Endothelial cell of umbilical vein (primary cell): ENCODE measurements around the gene SLC39A8. TPM values are rescaled to one million over a fixed set of nuclear protein-coding genes. Genes with fewer than 3 reads are reported as not detected.

Source experiments
- BruUV-seq: library from RNA; stranded (reverse); fragments of 400-500 nt; replicated peaks from 2 replicates; lab custom pipeline; 2021; lab: Mats Ljungman, UMichigan
- CTCF ChIA-PET: fragments of 300-600, 350-600 bp; sonication (Branson Sonifier 250); formaldehyde crosslinking; loops from one replicate; lab custom pipeline; 2021; ENCODE audit warnings: antibody characterized with exemption, inconsistent platforms; lab: Charles Lee
- POLR2A ChIA-PET: fragments of 300-600, 350-600 bp; sonication (Branson Sonifier 250); formaldehyde crosslinking; loops from one replicate; lab custom pipeline; 2021; ENCODE audit warnings: antibody characterized with exemption, inconsistent platforms; lab: Charles Lee
- DNase-seq: peaks from one replicate; pipeline ENCODE4 v3.0.0-alpha.2; 2011; ENCODE audit warnings: low read depth, low spot score
- FAIRE-seq: peaks from 2 replicates; lab custom pipeline; 2011; peaks lifted over from hg19 to GRCh38; lab: Jason Lieb, UNC
- H2AFZ ChIP-seq: 2 replicates; pipeline ENCODE4 v1.6.0; 2012; ENCODE audit warnings: low read depth, low read length, control low read depth, inconsistent platforms
- H3K27ac ChIP-seq: 2 replicates; pipeline ENCODE4 v1.5.1; 2011; ENCODE audit warnings: low read depth, mild to moderate bottlenecking, control low read depth, low read length, moderate library complexity; ENCODE audit not compliant: insufficient read depth
- H3K27me3 ChIP-seq, 2 experiments: 2 replicates each; pipeline versions ENCODE4 v1.6.0 to v1.6.1; 2011; ENCODE audit warnings: low read length in 2 of 2, mixed read lengths in 1 of 2; ENCODE audit not compliant: control insufficient read depth in 2 of 2, insufficient read depth in 2 of 2
- H3K36me3 ChIP-seq, 2 experiments: 2 replicates in 1 of 2; 3 replicates in 1 of 2; pipeline ENCODE4 v1.5.1; 2011; ENCODE audit warnings: low read length in 2 of 2, mild to moderate bottlenecking in 1 of 2, moderate library complexity in 1 of 2; ENCODE audit not compliant: control insufficient read depth in 2 of 2, insufficient read depth in 2 of 2; ENCODE audit errors: extremely low read depth in 1 of 2
- H3K4me1 ChIP-seq: 3 replicates; pipeline ENCODE4 v1.5.1; 2011; ENCODE audit warnings: mild to moderate bottlenecking, low read length; ENCODE audit not compliant: control insufficient read depth, insufficient read depth; ENCODE audit errors: extremely low read depth
- H3K4me2 ChIP-seq: 2 replicates; pipeline ENCODE4 v1.6.1; 2011; ENCODE audit warnings: low read length, control low read depth, mixed read lengths; ENCODE audit not compliant: insufficient read depth
- H3K4me3 ChIP-seq, 3 experiments: fragments of 200-600 bp in 1 of 3; sonication (generic), shearing (Covaris generic) in 1 of 3; replicated peaks in 1 of 3; 2 replicates each; pipeline ENCODE4 v1.5.1; 2011 to 2016; ENCODE audit warnings: control low read depth in 3 of 3, low read length in 3 of 3, mild to moderate bottlenecking in 2 of 3, inconsistent platforms in 1 of 3, low read depth in 1 of 3, moderate library complexity in 1 of 3; ENCODE audit not compliant: insufficient read depth in 1 of 3
- H3K79me2 ChIP-seq: 2 replicates; pipeline ENCODE4 v1.6.0; 2012; ENCODE audit warnings: low read length, inconsistent platforms; ENCODE audit not compliant: control insufficient read depth, insufficient read depth
- H3K9ac ChIP-seq: replicated peaks from 2 replicates; pipeline ENCODE3; 2011; ENCODE audit warnings: low read length, control low read depth; ENCODE audit not compliant: insufficient read depth; ENCODE audit errors: extremely low read depth
- H3K9me1 ChIP-seq: replicated peaks from 3 replicates; pipeline ENCODE4 v1.6.0; 2011; ENCODE audit warnings: mild to moderate bottlenecking, low read length; ENCODE audit not compliant: control insufficient read depth, insufficient read depth; ENCODE audit errors: extremely low read depth
- H3K9me3 ChIP-seq: replicated peaks from 2 replicates; pipeline ENCODE4 v1.5.1; 2012; ENCODE audit warnings: low read length, inconsistent platforms; ENCODE audit not compliant: control insufficient read depth, insufficient read depth
- H4K20me1 ChIP-seq: replicated peaks from 2 replicates; pipeline ENCODE3; 2011; ENCODE audit warnings: mild to moderate bottlenecking, low read length; ENCODE audit not compliant: control insufficient read depth, insufficient read depth; ENCODE audit errors: extremely low read depth
- CTCF ChIP-seq, 2 donors: IDR thresholded peaks; 1 replicate in 1 of 2; 2 replicates in 1 of 2; pipeline ENCODE4 v1.5.1; 2011; ENCODE audit warnings: low read length in 2 of 2, mild to moderate bottlenecking in 2 of 2, moderate library complexity in 2 of 2, control low read depth in 1 of 2, inconsistent platforms in 1 of 2, low read depth in 1 of 2; ENCODE audit not compliant: insufficient read depth in 1 of 2; ENCODE audit errors: extremely low read depth in 1 of 2
- EZH2 ChIP-seq: IDR thresholded peaks from 2 replicates; pipeline ENCODE4 v1.6.1; 2012; ENCODE audit warnings: borderline replicate concordance, low read depth, mild to moderate bottlenecking, moderate library complexity, low read length, inconsistent platforms; ENCODE audit not compliant: severe bottlenecking
- FOS ChIP-seq: IDR thresholded peaks from 2 replicates; pipeline ENCODE4 v1.6.1; 2011; ENCODE audit warnings: mild to moderate bottlenecking, low read length, moderate library complexity, borderline replicate concordance; ENCODE audit not compliant: insufficient read depth
- GATA2 ChIP-seq: IDR thresholded peaks from 2 replicates; pipeline ENCODE4 v1.7.0; 2011; ENCODE audit warnings: low read depth, mild to moderate bottlenecking, moderate library complexity, mixed read lengths, low read length; ENCODE audit not compliant: insufficient read length, insufficient read depth
- JUN ChIP-seq: IDR thresholded peaks from 2 replicates; pipeline ENCODE4 v1.6.1; 2011; ENCODE audit warnings: borderline replicate concordance, low read depth; ENCODE audit not compliant: insufficient read length, insufficient read depth
- MAX ChIP-seq: IDR thresholded peaks from 2 replicates; pipeline ENCODE4 v1.6.1; 2011; ENCODE audit not compliant: insufficient read depth, insufficient read length
- MYC ChIP-seq: IDR thresholded peaks from one replicate; pipeline ENCODE4 v1.6.1; 2011; ENCODE audit warnings: mild to moderate bottlenecking, low read depth, low read length
- POLR2A ChIP-seq: IDR thresholded peaks from 2 replicates; pipeline ENCODE4 v1.6.1; 2012; ENCODE audit warnings: low read depth, mild to moderate bottlenecking, control low read depth, low read length
- POLR2AphosphoS5 ChIP-seq: IDR thresholded peaks from 2 replicates; pipeline ENCODE4 v1.6.1; 2012; ENCODE audit warnings: low read depth, mild to moderate bottlenecking, control low read depth, low read length, moderate library complexity; ENCODE audit not compliant: insufficient read depth
- dilution Hi-C: fragments of 300-500 bp; cut with MboI; formaldehyde crosslinking; loops from one replicate; pipeline ENCODE4 v1.15.0; 2019; ENCODE audit warnings: low sequenced_read_pairs; ENCODE audit not compliant: extremely low pct_ligation_motif_present
- intact Hi-C: fragments of 100-400 bp; cut with micrococcal nuclease; formaldehyde crosslinking; loops from one replicate; pipeline ENCODE4 v1.10.0; 2022
- polyA plus RNA-seq, 4 experiments: library from polyadenylated mRNA; depleted of rRNA in 3 of 4; stranded (reverse) in 3 of 4; unstranded in 1 of 4; fragments of >200 nt; gene quantifications; 2 replicates each; pipeline versions ENCODE4 v1.2.1 to v1.2.3, GENCODE V29; 2011 to 2012; ENCODE audit warnings: missing spikeins in 1 of 4
- total RNA-seq: library from RNA; stranded (reverse); gene quantifications from 2 replicates; pipeline ENCODE4 v1.2.3, GENCODE V29; 2021

The SLC39A8 gene
- total and polyA plus RNA-seq, 2 donors (not counting 3 experiments of a cell fraction or from before 2014, with no cell fraction given): 1.7 to 6.7 TPM

- no peaks in the 10 kb centered on the region for H3K36me3 ChIP-seq
- FAIRE-seq (no peak), DNase-seq (no peak)
- no peaks in the 10 kb centered on the region for H3K4me1 ChIP-seq
- no TSS peak for BruUV-seq
- ChIA-PET CTCF (interaction anchor here (1.0 to 1.8 kb wide), 4 partner anchors 8 to 1114 kb away, joined by 3 to 5 read pairs (median 4); no protein-coding TSS in a partner anchor), POLR2A (no interaction called here)
- H3K4me2 ChIP-seq: no peak overlapping the region
- no peak overlapping the region for H3K9ac ChIP-seq
- H3K79me2 ChIP-seq: no peaks in the 10 kb centered on the region
- no peak overlapping the region for H3K4me3 ChIP-seq
- no peaks in the 10 kb centered on the region for H4K20me1 ChIP-seq
- H2AFZ ChIP-seq: no peak overlapping the region
- intact Hi-C loops (no loop called here), dilution Hi-C loops (no loop called here)
- H3K27me3 ChIP-seq: no peaks in the 10 kb centered on the region
- H3K9me3 ChIP-seq: no peaks in the 10 kb centered on the region
- no peak overlapping the region for H3K27ac ChIP-seq
- H3K9me1 ChIP-seq: no peaks in the 10 kb centered on the region
- no peak for TF ChIP-seq FOS
- TF ChIP-seq GATA2: no peak
- TF ChIP-seq POLR2AphosphoS5: no peak
- no peak for TF ChIP-seq EZH2
- TF ChIP-seq CTCF (IDR thresholded peaks at IDR 0.05; ENCODE audit: extremely low read depth in 1 of 2, insufficient read depth in 1 of 2, low read depth in 1 of 2, low read length in 2 of 2): no peak
- no peak for TF ChIP-seq JUN
- TF ChIP-seq MAX: no peak
- no peak for TF ChIP-seq POLR2A
- no peak for TF ChIP-seq MYC
These were observed 44.1 kb downstream of the SLC39A8 start for GRCh38 chr4:102301167-102301566.
